Measurements from ENCODE around the gene CBLN4.

CBLN4 gene

DNA sequence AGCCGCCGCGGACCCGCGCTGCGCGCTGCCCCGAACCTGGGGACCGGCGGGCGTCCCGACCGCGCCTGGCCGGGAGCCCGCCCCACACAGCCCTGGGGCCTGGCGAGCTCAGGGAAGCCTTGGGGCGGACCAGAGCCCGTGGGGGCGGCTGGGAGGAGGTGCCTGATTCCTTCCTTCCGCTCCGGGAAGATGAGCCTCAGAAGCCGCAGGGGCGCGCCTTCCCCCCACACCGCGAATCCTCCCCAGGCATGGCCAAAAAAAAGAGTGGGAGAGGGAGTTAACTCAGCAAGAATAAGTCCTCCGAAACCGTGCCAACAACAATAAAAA, at the start of gene CBLN4:
Gene CBLN4, minus strand, starts transcription at position 131 of the 327 bp plus-strand sequence. CDS start 1,348 bp downstream, outside the sequence.
- Histone ChIP-seq H3K27ac (ENCODE audit: low read length) (no peak within 1 kb of the TSS), H3K9me3 (ENCODE audit: control insufficient read depth, low read depth, low read length) (peaks cover 60% of the 10 kb centered on the region), H3K4me3 (ENCODE audit: low read length) (no peak within 1 kb of the TSS), H3K27me3 (ENCODE audit: control insufficient read depth, insufficient read depth, low read length) (peaks cover 38% of the 10 kb centered on the region), H3K4me1 (ENCODE audit: control insufficient read depth, low read depth, low read length) (no peaks in the 10 kb centered on the region), H3K9ac (ENCODE audit: low read length) (no peak within 1 kb of the TSS), H3K36me3 (ENCODE audit: control insufficient read depth, low read depth, low read length) (no peaks in the 10 kb centered on the region)

DNA sequence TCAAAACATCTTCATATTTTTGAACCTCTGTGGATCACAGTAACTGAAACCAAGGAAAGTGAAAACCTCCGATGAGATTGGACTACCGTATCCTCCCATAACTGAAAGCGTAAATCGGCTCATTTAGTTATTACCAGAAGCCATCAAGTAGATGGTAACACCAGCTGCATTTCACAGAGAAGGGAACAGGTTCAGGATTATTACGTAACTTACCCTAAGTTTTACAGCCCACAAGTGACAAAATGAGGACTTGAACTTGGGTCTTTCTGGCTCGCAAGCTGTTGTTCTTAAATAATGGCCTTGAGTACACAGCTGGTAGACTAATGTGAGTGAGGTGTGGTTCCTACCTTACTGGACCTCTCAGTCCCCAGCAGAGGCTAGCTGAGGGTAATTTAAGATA, 37.9 kb upstream of the CBLN4 start:
- no peaks in the 10 kb centered on the region for H3K4me1 ChIP-seq (ENCODE audit: control insufficient read depth, low read depth, low read length)
- no peak overlapping the region for H3K27ac ChIP-seq (ENCODE audit: low read length)
- H3K27me3 ChIP-seq (ENCODE audit: control insufficient read depth, insufficient read depth, low read length) = no peaks in the 10 kb centered on the region
- peaks cover 89% of the 10 kb centered on the region for H3K9me3 ChIP-seq (ENCODE audit: control insufficient read depth, low read depth, low read length)
- H3K9ac ChIP-seq (ENCODE audit: low read length) = no peak overlapping the region
- no peak overlapping the region for H3K4me3 ChIP-seq (ENCODE audit: low read length)
- no peaks in the 10 kb centered on the region for H3K36me3 ChIP-seq (ENCODE audit: control insufficient read depth, low read depth, low read length)

DNA sequence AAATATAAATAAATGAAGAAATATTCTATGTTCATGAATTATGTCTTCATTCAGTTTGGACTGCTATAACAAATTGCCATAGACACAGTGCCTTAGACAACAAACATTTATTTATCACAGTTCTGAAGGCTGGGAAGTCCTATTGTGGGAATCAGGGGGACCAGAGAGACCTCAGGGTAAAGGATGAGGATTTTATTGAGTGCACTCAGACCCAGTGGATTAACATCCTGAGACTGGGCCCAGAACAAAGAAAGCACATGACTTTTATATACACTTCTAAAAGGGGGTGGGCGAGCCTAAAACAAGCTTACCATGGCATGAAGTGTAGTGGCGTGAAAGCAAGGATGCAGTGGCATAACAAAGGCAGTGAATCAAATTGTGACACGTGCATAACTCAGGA, 26.9 kb upstream of the CBLN4 start:
- no peak overlapping the region for H3K4me3 ChIP-seq (ENCODE audit: low read length)
- no peak overlapping the region for H3K27ac ChIP-seq (ENCODE audit: low read length)
- H3K9ac ChIP-seq (ENCODE audit: low read length) = no peak overlapping the region
- no peaks in the 10 kb centered on the region for H3K27me3 ChIP-seq (ENCODE audit: control insufficient read depth, insufficient read depth, low read length)
- no peaks in the 10 kb centered on the region for H3K4me1 ChIP-seq (ENCODE audit: control insufficient read depth, low read depth, low read length)
- peaks cover 77% of the 10 kb centered on the region for H3K9me3 ChIP-seq (ENCODE audit: control insufficient read depth, low read depth, low read length)
- H3K36me3 ChIP-seq (ENCODE audit: control insufficient read depth, low read depth, low read length) = no peaks in the 10 kb centered on the region

DNA sequence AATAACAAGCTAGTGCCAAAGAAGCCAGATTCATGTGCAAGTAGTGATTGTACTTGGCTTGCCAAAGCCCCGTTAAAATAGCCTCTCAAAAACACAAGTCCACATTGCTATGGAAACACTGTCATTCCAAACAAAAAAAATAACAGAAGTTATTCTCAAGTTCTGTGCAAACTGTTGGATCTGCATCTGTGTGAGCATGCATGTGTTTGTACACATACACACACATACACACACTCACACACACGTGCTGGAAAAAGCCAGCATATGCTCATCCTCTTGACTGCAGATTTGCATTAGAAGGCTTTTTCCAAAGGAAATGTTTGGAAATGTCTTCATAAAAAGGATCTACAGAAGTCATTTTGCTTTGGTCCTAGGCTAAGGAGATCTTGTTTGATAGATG, 13.4 kb upstream of the CBLN4 start:
- Histone ChIP-seq H3K4me1 (ENCODE audit: control insufficient read depth, low read depth, low read length) (no peaks in the 10 kb centered on the region), H3K9me3 (ENCODE audit: control insufficient read depth, low read depth, low read length) (peaks cover 95% of the 10 kb centered on the region), H3K27ac (ENCODE audit: low read length) (no peak overlapping the region), H3K36me3 (ENCODE audit: control insufficient read depth, low read depth, low read length) (no peaks in the 10 kb centered on the region), H3K9ac (ENCODE audit: low read length) (no peak overlapping the region), H3K27me3 (ENCODE audit: control insufficient read depth, insufficient read depth, low read length) (no peaks in the 10 kb centered on the region), H3K4me3 (ENCODE audit: low read length) (no peak overlapping the region)

DNA sequence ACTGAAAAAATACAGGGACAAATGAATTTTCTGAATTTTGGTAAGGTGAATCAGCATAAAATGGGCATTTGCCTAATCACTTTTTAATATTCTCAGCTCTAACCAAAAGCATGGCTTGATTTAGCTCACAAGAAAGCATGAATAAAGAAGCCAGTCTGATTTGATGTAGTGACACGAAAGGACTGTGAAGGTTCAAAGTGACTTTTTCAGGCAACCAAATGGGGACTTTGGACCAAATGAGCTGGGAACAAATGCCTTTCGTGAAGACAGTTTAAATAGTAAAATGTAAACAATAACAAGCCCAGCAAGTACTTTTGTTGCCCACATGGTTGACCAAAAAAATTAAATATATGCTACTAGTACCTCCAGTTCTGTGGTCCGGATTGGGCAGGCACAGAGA, 12.9 kb upstream of the CBLN4 start:
- Histone ChIP-seq H3K4me1 (ENCODE audit: control insufficient read depth, low read depth, low read length) (no peaks in the 10 kb centered on the region), H3K9ac (ENCODE audit: low read length) (no peak overlapping the region), H3K27me3 (ENCODE audit: control insufficient read depth, insufficient read depth, low read length) (no peaks in the 10 kb centered on the region), H3K4me3 (ENCODE audit: low read length) (no peak overlapping the region), H3K36me3 (ENCODE audit: control insufficient read depth, low read depth, low read length) (no peaks in the 10 kb centered on the region), H3K27ac (ENCODE audit: low read length) (no peak overlapping the region), H3K9me3 (ENCODE audit: control insufficient read depth, low read depth, low read length) (peaks cover 94% of the 10 kb centered on the region)

DNA sequence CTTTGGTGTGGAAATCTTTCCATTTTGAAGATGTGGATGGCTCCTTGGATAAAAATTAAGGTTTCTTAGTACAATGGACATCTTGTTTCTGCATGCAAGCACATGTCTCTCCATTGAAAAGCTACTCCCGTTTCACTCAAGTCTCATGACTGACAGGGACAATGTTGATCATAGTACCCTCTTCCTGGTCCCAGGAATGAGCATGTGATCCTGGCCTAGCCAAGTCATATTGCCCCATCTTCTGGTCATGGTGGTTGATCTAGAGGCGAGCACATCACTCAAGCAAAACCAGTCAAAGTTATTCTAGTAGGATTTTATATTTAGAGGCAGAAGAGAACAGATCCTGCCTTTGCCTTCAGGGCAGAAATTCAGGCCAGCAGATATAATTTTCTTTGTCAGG, 12.2 kb upstream of the CBLN4 start:
- H3K27ac ChIP-seq (ENCODE audit: low read length) = no peak overlapping the region
- no peaks in the 10 kb centered on the region for H3K4me1 ChIP-seq (ENCODE audit: control insufficient read depth, low read depth, low read length)
- peaks cover 94% of the 10 kb centered on the region for H3K9me3 ChIP-seq (ENCODE audit: control insufficient read depth, low read depth, low read length)
- H3K9ac ChIP-seq (ENCODE audit: low read length) = no peak overlapping the region
- no peak overlapping the region for H3K4me3 ChIP-seq (ENCODE audit: low read length)
- H3K36me3 ChIP-seq (ENCODE audit: control insufficient read depth, low read depth, low read length) = no peaks in the 10 kb centered on the region
- no peaks in the 10 kb centered on the region for H3K27me3 ChIP-seq (ENCODE audit: control insufficient read depth, insufficient read depth, low read length)

DNA sequence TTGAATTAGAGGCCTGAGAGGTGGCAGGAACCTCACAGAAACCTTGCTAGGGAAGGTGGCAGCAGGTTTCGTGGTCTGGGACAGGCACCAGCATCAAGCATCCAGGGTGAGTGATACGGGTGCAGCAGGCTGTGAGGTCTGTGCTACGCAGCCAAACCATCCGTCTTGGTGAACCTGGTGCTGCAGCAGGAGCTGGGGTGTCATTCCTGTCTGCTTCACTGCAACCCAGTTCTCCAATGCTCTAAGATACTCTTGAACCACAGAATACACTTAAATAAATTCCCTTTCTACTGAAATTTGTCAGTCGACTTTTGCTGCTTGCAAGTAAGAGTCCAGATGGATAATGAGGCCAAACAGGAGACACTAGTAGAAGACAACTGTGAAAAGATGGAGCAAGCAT, 9.7 kb upstream of the CBLN4 start:
- no peaks in the 10 kb centered on the region for H3K4me1 ChIP-seq (ENCODE audit: control insufficient read depth, low read depth, low read length)
- no peak overlapping the region for H3K4me3 ChIP-seq (ENCODE audit: low read length)
- H3K9me3 ChIP-seq (ENCODE audit: control insufficient read depth, low read depth, low read length) = peaks cover 92% of the 10 kb centered on the region
- H3K36me3 ChIP-seq (ENCODE audit: control insufficient read depth, low read depth, low read length) = no peaks in the 10 kb centered on the region
- no peak overlapping the region for H3K9ac ChIP-seq (ENCODE audit: low read length)
- no peaks in the 10 kb centered on the region for H3K27me3 ChIP-seq (ENCODE audit: control insufficient read depth, insufficient read depth, low read length)
- no peak overlapping the region for H3K27ac ChIP-seq (ENCODE audit: low read length)

DNA sequence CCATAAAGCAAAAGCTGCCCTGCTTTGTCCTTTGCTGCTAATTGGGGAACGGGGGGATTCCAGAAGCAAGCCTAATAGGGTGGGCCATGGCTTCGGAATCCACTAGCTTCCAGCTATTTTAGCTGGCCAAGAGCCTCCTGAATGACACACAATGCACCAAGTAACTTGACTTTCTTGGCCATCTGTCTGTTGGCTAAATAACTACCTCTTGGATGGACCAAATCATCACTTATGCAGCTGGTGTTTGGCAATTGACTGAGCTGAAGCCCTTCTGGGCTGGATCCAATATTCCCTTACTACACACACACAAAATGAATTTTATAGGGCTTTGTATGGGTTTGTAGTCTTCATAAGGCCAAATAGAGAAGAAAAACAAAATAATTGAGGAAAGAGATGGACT, 8.8 kb upstream of the CBLN4 start:
- Histone ChIP-seq H3K27ac (ENCODE audit: low read length) (no peak overlapping the region), H3K4me1 (ENCODE audit: control insufficient read depth, low read depth, low read length) (no peaks in the 10 kb centered on the region), H3K9me3 (ENCODE audit: control insufficient read depth, low read depth, low read length) (peaks cover 92% of the 10 kb centered on the region), H3K9ac (ENCODE audit: low read length) (no peak overlapping the region), H3K4me3 (ENCODE audit: low read length) (no peak overlapping the region), H3K27me3 (ENCODE audit: control insufficient read depth, insufficient read depth, low read length) (no peaks in the 10 kb centered on the region), H3K36me3 (ENCODE audit: control insufficient read depth, low read depth, low read length) (no peaks in the 10 kb centered on the region)

DNA sequence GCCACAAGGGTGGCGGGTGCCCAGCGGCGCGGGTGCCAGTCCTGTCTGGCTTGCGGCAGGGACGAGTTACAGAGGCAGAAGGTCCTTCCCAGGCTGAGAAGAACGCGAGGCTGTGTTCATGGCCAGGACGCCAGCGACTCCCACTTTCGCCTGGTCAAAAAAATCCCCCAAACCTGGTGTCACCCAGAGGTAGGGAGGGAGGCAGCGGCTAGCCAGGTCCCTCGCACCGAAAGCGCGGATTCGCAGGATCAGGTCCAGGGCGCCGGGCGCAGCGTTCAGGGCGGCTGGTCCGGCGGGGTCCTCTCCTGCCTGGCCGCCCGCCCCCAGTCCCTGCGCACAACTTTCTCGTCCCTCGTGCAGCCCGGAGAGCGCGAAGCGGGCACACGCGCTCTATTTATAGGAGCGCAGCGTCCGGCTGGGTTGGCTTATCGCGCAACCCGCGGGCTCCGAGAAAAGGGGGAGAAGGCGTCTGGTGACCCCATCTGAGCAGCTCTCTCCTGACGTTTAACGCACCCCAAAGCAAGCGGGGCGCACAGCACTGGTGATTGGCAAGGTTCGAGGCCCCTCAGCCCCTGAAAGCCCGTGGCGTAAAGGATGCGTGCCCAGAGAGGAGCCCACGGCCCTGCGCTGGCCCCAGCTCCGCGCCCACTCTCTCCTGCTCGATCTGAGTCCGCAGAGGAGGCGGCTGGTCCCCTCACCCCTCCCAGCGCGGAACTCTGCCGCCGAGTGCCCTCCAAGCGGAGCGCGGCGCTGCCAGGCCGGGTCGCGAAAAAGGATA, 519 bp downstream of the CBLN4 start:
- H3K9ac ChIP-seq (ENCODE audit: low read length) = no peak overlapping the region
- peaks cover 38% of the 10 kb centered on the region for H3K27me3 ChIP-seq (ENCODE audit: control insufficient read depth, insufficient read depth, low read length)
- H3K27ac ChIP-seq (ENCODE audit: low read length) = no peak overlapping the region
- H3K36me3 ChIP-seq (ENCODE audit: control insufficient read depth, low read depth, low read length) = no peaks in the 10 kb centered on the region
- H3K4me3 ChIP-seq (ENCODE audit: low read length) = no peak overlapping the region
- H3K9me3 ChIP-seq (ENCODE audit: control insufficient read depth, low read depth, low read length) = peaks cover 59% of the 10 kb centered on the region
- H3K4me1 ChIP-seq (ENCODE audit: control insufficient read depth, low read depth, low read length) = no peaks in the 10 kb centered on the region

DNA sequence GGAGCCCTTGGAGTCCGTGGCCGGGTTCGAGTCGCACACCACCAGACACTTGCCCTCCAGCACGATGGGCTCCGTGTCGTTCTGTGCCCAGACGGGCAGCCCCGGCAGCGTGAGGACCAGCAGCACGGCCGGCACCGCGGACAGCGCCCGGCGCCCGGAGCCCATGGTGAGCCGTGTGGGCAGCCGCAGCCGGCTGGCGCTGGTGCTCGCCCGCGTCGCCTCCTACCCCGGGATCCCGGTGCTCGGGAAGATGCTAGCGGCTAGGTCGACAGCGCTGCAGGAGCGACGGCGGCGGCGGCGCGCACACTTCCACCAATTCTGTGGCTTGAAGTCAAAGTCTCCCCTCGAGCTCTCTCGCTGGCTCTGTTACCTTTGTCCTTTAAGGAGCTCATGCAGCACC, 1.3 kb downstream of the CBLN4 start:
- Histone ChIP-seq H3K27me3 (ENCODE audit: control insufficient read depth, insufficient read depth, low read length) (peaks cover 38% of the 10 kb centered on the region), H3K36me3 (ENCODE audit: control insufficient read depth, low read depth, low read length) (no peaks in the 10 kb centered on the region), H3K4me3 (ENCODE audit: low read length) (no peak overlapping the region), H3K27ac (ENCODE audit: low read length) (no peak overlapping the region), H3K9me3 (ENCODE audit: control insufficient read depth, low read depth, low read length) (peaks cover 60% of the 10 kb centered on the region), H3K9ac (ENCODE audit: low read length) (no peak overlapping the region), H3K4me1 (ENCODE audit: control insufficient read depth, low read depth, low read length) (no peaks in the 10 kb centered on the region)

DNA sequence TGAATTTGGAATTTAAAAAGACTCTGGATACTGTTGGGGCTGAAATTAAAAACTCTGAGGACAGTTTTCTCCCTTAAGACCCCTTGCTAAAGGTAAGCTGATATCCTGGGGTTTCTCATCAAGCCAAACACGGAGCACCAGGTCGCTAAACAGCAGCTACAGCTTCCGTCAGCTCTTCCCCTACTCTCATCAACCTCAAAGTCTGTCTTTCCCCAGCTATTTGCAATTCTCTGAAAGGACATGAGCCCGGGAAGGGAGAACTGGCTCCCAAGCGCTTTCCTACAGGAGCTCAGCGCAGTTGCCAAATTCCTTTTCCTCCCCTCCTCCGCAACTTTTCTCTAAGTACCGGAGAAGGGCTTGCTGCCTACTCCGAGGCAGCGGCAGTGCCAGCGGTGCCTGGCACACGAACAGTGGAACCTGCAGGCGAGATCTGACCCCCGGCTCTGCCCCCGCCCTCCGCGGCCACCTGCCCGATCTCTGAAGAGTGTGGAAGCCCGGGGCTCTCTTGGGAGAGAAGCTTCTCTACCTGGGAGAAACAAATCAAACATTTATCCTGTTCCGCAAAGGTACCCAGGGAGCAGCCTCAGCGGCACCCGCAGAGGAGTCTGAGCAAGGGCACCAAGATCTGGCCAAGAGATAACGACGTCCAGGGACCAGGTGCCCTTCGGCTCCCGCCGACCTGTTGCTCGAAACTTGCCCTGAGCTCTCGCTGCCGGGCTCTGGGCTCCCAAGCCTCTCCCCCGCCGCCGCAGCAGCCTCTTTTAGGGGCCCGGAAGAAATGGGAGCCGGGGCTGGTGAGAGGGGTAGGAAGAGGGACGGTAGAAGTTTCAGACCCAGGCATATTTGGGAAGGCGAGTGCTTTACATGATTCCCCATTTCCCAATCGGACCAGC, 2.2 kb downstream of the CBLN4 start:
- peaks cover 38% of the 10 kb centered on the region for H3K27me3 ChIP-seq (ENCODE audit: control insufficient read depth, insufficient read depth, low read length)
- H3K4me1 ChIP-seq (ENCODE audit: control insufficient read depth, low read depth, low read length) = no peaks in the 10 kb centered on the region
- H3K4me3 ChIP-seq (ENCODE audit: low read length) = no peak overlapping the region
- no peak overlapping the region for H3K27ac ChIP-seq (ENCODE audit: low read length)
- H3K36me3 ChIP-seq (ENCODE audit: control insufficient read depth, low read depth, low read length) = no peaks in the 10 kb centered on the region
- peaks cover 64% of the 10 kb centered on the region for H3K9me3 ChIP-seq (ENCODE audit: control insufficient read depth, low read depth, low read length)
- no peak overlapping the region for H3K9ac ChIP-seq (ENCODE audit: low read length)

DNA sequence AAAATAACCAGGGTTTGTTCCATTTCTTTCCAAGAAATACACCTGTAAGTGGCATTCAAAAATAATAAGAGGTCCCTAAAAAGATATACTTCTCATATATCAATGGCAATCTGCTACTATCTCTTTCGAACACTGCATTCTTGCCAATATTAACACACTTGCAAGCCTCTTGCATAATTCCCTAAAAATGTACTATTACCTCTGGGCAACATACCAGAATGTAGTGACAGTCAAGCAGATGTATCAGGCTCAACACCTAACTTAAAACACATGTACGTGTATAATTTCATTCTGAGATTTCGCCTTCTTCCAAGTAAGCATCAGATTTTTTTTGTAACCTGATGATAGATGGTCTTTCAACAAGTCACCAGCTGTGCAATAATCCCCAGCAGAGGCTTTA, 3.4 kb downstream of the CBLN4 start:
- Histone ChIP-seq H3K36me3 (ENCODE audit: control insufficient read depth, low read depth, low read length) (no peaks in the 10 kb centered on the region), H3K9me3 (ENCODE audit: control insufficient read depth, low read depth, low read length) (peaks cover 60% of the 10 kb centered on the region), H3K4me1 (ENCODE audit: control insufficient read depth, low read depth, low read length) (no peaks in the 10 kb centered on the region), H3K9ac (ENCODE audit: low read length) (no peak overlapping the region), H3K4me3 (ENCODE audit: low read length) (no peak overlapping the region), H3K27ac (ENCODE audit: low read length) (no peak overlapping the region), H3K27me3 (ENCODE audit: control insufficient read depth, insufficient read depth, low read length) (peaks cover 38% of the 10 kb centered on the region)

Measured in iPS-18a (cell line).